NK-92 (cell line): ENCODE results near the gene AUH.
"Not testable (repeated sequence)": the region's sequence is repeated elsewhere in the genome, so short reads cannot be mapped to it uniquely, and the experiment has no call there.

Experiments
- DNase-seq: peaks from one replicate; lab custom pipeline; 2025; ENCODE audit not compliant: unreplicated experiment; lab: John Stamatoyannopoulos, UW

AUH gene

GRCh38 chr9:91361291-91362050 is at the start of gene AUH:
AUH (minus strand) TSS chr9:91361918; CDS start chr9:91361889, 29 bp downstream.
- DNase-seq, result no peak

GRCh38 chr9:91411096-91411771 is 49.5 kb upstream of the AUH start:
- no peak for DNase-seq

GRCh38 chr9:91410161-91410560 is 48.4 kb upstream of the AUH start:
- DNase-seq, result no peak

GRCh38 chr9:91408475-91408874 is 46.8 kb upstream of the AUH start:
- no peak for DNase-seq

GRCh38 chr9:91407580-91408318 is 46.0 kb upstream of the AUH start:
- DNase-seq, result no peak

GRCh38 chr9:91405343-91406077 is 43.8 kb upstream of the AUH start:
- DNase-seq, result no peak

- DNase-seq, result no peak
Measured at GRCh38 chr9:91403665-91404543, 42.2 kb upstream of the AUH start.

GRCh38 chr9:91398926-91399325 is 37.2 kb upstream of the AUH start:
- DNase-seq, result no peak

GRCh38 chr9:91395553-91396471 is 34.1 kb upstream of the AUH start:
- no peak for DNase-seq

- no peak for DNase-seq
Measured at GRCh38 chr9:91395106-91395552, 33.4 kb upstream of the AUH start.

- no peak for DNase-seq
Measured at GRCh38 chr9:91393826-91394225, 32.1 kb upstream of the AUH start.

- DNase-seq, result no peak
Measured at GRCh38 chr9:91392435-91392834, 30.7 kb upstream of the AUH start.

GRCh38 chr9:91391818-91392217 is 30.1 kb upstream of the AUH start:
- DNase-seq, result no peak

GRCh38 chr9:91391412-91391811 is 29.7 kb upstream of the AUH start:
- DNase-seq, result no peak

GRCh38 chr9:91389686-91390085 is 28.0 kb upstream of the AUH start:
- DNase-seq, result not testable (repeated sequence)

- DNase-seq, result no peak
Measured at GRCh38 chr9:91386765-91387164, 25.0 kb upstream of the AUH start.

GRCh38 chr9:91384954-91385353 is 23.2 kb upstream of the AUH start:
- no peak for DNase-seq

GRCh38 chr9:91383577-91383976 is 21.9 kb upstream of the AUH start:
- no peak for DNase-seq

- DNase-seq, result no peak
Measured at GRCh38 chr9:91382298-91382697, 20.6 kb upstream of the AUH start.
